22Rv1 (cell line): ENCODE measurements around the gene CELF2.

Source experiments
- H3K27ac ChIP-seq: fragments of 450-650 bp; 2 replicates; pipeline ENCODE4 v1.5.1; 2017
- CTCF ChIP-seq: fragments of 450-650 bp; IDR thresholded peaks from 2 replicates; pipeline ENCODE4 v1.5.1; 2017; ENCODE audit warnings: mild to moderate bottlenecking
- ZFX ChIP-seq: fragments of 450-650 bp; IDR thresholded peaks from 2 replicates; pipeline ENCODE4 v1.6.1; 2017; ENCODE audit warnings: antibody characterized with exemption, borderline replicate concordance

Gene CELF2

GRCh38 chr10:11237571-11237970 is 219.9 kb downstream of the CELF2 start:
- no peak overlapping the region for H3K27ac ChIP-seq
- no peak for TF ChIP-seq CTCF
- TF ChIP-seq ZFX, result no peak

- no peak overlapping the region for H3K27ac ChIP-seq
- TF ChIP-seq ZFX (no peak), CTCF (no peak)
Measured at GRCh38 chr10:11238893-11239292, 221.2 kb downstream of the CELF2 start.

DNA sequence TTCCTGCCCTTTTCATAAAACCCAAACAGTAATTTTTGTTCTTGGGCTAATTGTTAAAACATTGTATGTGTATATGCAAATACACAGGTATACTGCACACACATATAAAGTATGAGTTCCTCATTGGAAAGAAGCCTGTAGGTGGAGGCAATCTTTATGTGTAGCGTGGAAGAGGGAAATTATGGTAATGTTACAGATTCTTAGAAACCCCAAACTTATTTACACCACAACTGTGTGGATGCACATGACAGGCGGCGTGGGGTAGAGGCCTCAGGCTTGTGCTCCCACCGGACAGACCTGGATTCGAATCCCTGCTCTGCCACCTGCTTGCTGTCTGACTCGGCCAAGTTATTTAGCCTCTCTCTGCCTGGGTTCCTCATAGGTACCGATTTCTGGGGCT is 223.0 kb downstream of the CELF2 start:
- no peak for TF ChIP-seq ZFX

DNA sequence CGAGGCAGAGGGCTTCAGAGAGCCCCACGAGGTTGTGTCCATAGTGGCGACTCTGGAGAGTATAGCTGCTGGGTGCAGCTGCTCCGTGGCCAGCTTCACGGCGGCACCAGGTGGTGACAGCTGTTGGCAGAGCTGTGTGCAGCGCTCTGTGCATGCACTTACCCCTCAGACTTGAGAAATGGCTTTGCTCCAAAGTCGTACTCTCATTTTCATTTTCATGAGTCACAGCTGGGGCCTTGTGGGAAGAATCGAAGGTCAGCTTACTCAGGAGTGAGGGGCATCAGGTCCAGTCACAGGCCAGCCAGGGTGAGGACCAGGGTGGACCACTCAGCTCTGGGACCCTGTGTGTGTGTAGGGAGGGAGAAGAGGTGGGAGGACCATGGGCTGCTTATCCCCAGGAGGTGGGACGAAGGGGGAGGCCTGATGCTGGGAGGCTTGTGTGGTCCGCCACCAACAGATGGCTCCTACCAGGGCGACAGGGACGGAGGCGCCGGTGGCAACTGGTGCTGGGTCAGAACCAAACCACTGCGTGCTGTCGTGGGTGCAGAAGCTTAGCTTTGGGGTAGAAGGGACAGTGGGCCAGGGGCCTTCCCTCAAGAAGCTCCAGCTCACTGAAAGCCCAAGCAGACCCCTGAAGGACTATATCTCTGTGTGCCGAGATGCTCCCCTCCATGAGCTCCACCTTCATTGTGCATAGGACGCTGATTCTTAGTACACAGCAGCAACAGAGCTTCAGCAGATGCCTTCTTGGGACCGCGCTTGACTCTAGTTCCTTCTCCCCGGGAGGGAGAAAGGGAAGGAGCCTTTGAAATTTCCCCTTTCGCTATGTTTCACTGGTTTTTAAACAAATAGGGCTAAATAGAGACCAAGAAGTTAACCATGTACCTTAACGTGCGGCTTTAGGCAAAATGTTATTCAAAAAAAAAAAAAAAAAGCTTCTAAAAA is 225.0 kb downstream of the CELF2 start:
- H3K27ac ChIP-seq, result no peak overlapping the region
- TF ChIP-seq CTCF (no peak), ZFX (no peak)

More for the DNA sequence above, 223.0 kb downstream of the CELF2 start:
- H3K27ac ChIP-seq, result no peak overlapping the region

- H3K27ac ChIP-seq, result no peak overlapping the region
- TF ChIP-seq ZFX (no peak), CTCF (no peak)
Measured at GRCh38 chr10:11243425-11244222, 226.0 kb downstream of the CELF2 start.

DNA sequence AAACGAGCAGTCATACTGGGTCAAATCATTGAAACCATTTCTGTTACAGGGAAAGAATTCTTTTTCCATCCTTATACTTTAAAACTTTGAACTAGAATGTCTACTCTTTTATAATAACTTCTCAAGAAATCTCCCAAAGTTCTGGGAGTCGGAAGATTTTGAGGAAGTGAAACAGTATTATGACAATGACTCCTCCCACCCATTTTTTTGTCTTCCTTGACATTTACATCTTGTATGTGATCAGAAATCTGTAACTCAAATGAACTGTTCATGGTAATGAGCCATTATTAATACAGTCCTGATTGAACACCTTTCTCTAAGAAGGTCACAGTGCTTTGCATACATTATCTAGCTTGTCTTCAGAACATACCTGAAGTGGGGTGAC is 227.4 kb downstream of the CELF2 start:
- no peak for TF ChIP-seq CTCF
- TF ChIP-seq ZFX, result no peak
- no peak overlapping the region for H3K27ac ChIP-seq

- no peak for TF ChIP-seq ZFX
- TF ChIP-seq CTCF, result no peak
Measured at GRCh38 chr10:11245510-11245909, 227.8 kb downstream of the CELF2 start.

More at GRCh38 chr10:11245510-11245909, 227.8 kb downstream of the CELF2 start:
- no peak overlapping the region for H3K27ac ChIP-seq
